NCI-H2081 (cell line): ENCODE results near the gene REEP1.

Experiments used
- DNase-seq, 2 experiments: peaks; one replicate each; lab custom pipeline; 2025; lab: John Stamatoyannopoulos, UW

Gene REEP1

GRCh38 chr2:86337244-86337835 is at the start of gene REEP1:
REEP1 (minus strand) TSS chr2:86337626; CDS start chr2:86337510, 116 bp downstream.
- DNase-seq, result peak; percentile 43 to 52

- DNase-seq, result no peak
These were observed 46.4 kb upstream of the REEP1 start for GRCh38 chr2:86383844-86384243.

- DNase-seq, result no peak
These were observed 45.3 kb upstream of the REEP1 start for GRCh38 chr2:86382698-86383097.

GRCh38 chr2:86382108-86382507 is 44.7 kb upstream of the REEP1 start:
- no peak for DNase-seq

- no peak for DNase-seq
These were observed 41.0 kb upstream of the REEP1 start for GRCh38 chr2:86378469-86378868.

GRCh38 chr2:86375623-86376022 is 38.2 kb upstream of the REEP1 start:
- no peak for DNase-seq

- peak; percentile 26 to 56 for DNase-seq
These were observed 35.4 kb upstream of the REEP1 start for GRCh38 chr2:86372641-86373502.

- no peak for DNase-seq
These were observed 34.7 kb upstream of the REEP1 start for GRCh38 chr2:86372133-86372532.

- DNase-seq, result no peak
These were observed 34.1 kb upstream of the REEP1 start for GRCh38 chr2:86371527-86371926.

- DNase-seq, result no peak
These were observed 33.2 kb upstream of the REEP1 start for GRCh38 chr2:86370579-86370978.

GRCh38 chr2:86368161-86368824 is 30.9 kb upstream of the REEP1 start:
- peak; percentile 27 to 37 for DNase-seq

GRCh38 chr2:86367499-86367777 is 30.0 kb upstream of the REEP1 start:
- DNase-seq, result no peak

- DNase-seq, result no peak
These were observed 29.4 kb upstream of the REEP1 start for GRCh38 chr2:86366651-86367498.

GRCh38 chr2:86364894-86365293 is 27.5 kb upstream of the REEP1 start:
- DNase-seq, result no peak

- no peak for DNase-seq
These were observed 23.4 kb upstream of the REEP1 start for GRCh38 chr2:86360776-86361175.

GRCh38 chr2:86358957-86359356 is 21.5 kb upstream of the REEP1 start:
- no peak for DNase-seq

- DNase-seq, result no peak
These were observed 20.1 kb upstream of the REEP1 start for GRCh38 chr2:86357392-86357963.

GRCh38 chr2:86352727-86353221 is 15.3 kb upstream of the REEP1 start:
- no peak for DNase-seq

GRCh38 chr2:86352137-86352726 is 14.8 kb upstream of the REEP1 start:
- no peak for DNase-seq

GRCh38 chr2:86350751-86351150 is 13.3 kb upstream of the REEP1 start:
- DNase-seq, result no peak

GRCh38 chr2:86347401-86347800 is 10.0 kb upstream of the REEP1 start:
- DNase-seq, result no peak
